Measurements from ENCODE around the gene LUC7L3.
A peak's percentile ranks its signal among the peaks of the same experiment; 100 is the strongest.

Gene LUC7L3

GRCh38 chr17:50770346-50770745, 50.9 kb downstream of the LUC7L3 start:
- DNase-seq (ENCODE audit: low read depth, low spot score): no peak

GRCh38 chr17:50771991-50772785, 52.8 kb downstream of the LUC7L3 start:
- DNase-seq (ENCODE audit: low read depth, low spot score): peak; percentile 54
- H3K4me3 ChIP-seq (ENCODE audit: low read length): no peak overlapping the region

More at GRCh38 chr17:50770346-50770745, 50.9 kb downstream of the LUC7L3 start:
- no peak overlapping the region for H3K4me3 ChIP-seq (ENCODE audit: low read length)

- DNase-seq (ENCODE audit: low read depth, low spot score): no peak
- H3K4me3 ChIP-seq (ENCODE audit: low read length): no peak overlapping the region
Observed at GRCh38 chr17:50774225-50774803, 54.9 kb downstream of the LUC7L3 start.

- no peak overlapping the region for H3K4me3 ChIP-seq (ENCODE audit: low read length)
- DNase-seq (ENCODE audit: low read depth, low spot score): no peak
Observed at GRCh38 chr17:50775926-50776325, 56.5 kb downstream of the LUC7L3 start.

GRCh38 chr17:50778471-50778870, 59.1 kb downstream of the LUC7L3 start:
- no peak overlapping the region for H3K4me3 ChIP-seq (ENCODE audit: low read length)
- no peak for DNase-seq (ENCODE audit: low read depth, low spot score)

- DNase-seq (ENCODE audit: low read depth, low spot score): no peak
- no peak overlapping the region for H3K4me3 ChIP-seq (ENCODE audit: low read length)
Observed at GRCh38 chr17:50778988-50779387, 59.6 kb downstream of the LUC7L3 start.

GRCh38 chr17:50779747-50780353, 60.4 kb downstream of the LUC7L3 start:
- DNase-seq (ENCODE audit: low read depth, low spot score): peak; percentile 81
- H3K4me3 ChIP-seq (ENCODE audit: low read length): no peak overlapping the region

GRCh38 chr17:50781167-50781566, 61.8 kb downstream of the LUC7L3 start:
- H3K4me3 ChIP-seq (ENCODE audit: low read length): no peak overlapping the region
- no peak for DNase-seq (ENCODE audit: low read depth, low spot score)

GRCh38 chr17:50783193-50783660, 63.8 kb downstream of the LUC7L3 start:
- DNase-seq (ENCODE audit: low read depth, low spot score): peak; percentile 68
- H3K4me3 ChIP-seq (ENCODE audit: low read length): no peak overlapping the region

GRCh38 chr17:50783905-50784304, 64.5 kb downstream of the LUC7L3 start:
- no peak overlapping the region for H3K4me3 ChIP-seq (ENCODE audit: low read length)

GRCh38 chr17:50785126-50785525, 65.7 kb downstream of the LUC7L3 start:
- H3K4me3 ChIP-seq (ENCODE audit: low read length): no peak overlapping the region
- no peak for DNase-seq (ENCODE audit: low read depth, low spot score)

More at GRCh38 chr17:50783905-50784304, 64.5 kb downstream of the LUC7L3 start:
- no peak for DNase-seq (ENCODE audit: low read depth, low spot score)

GRCh38 chr17:50785946-50786570, 66.7 kb downstream of the LUC7L3 start:
- no peak overlapping the region for H3K4me3 ChIP-seq (ENCODE audit: low read length)
- DNase-seq (ENCODE audit: low read depth, low spot score): no peak

GRCh38 chr17:50787106-50787505, 67.7 kb downstream of the LUC7L3 start:
- DNase-seq (ENCODE audit: low read depth, low spot score): no peak
- no peak overlapping the region for H3K4me3 ChIP-seq (ENCODE audit: low read length)

- no peak overlapping the region for H3K4me3 ChIP-seq (ENCODE audit: low read length)
- DNase-seq (ENCODE audit: low read depth, low spot score): no peak
Observed at GRCh38 chr17:50790618-50791017, 71.2 kb downstream of the LUC7L3 start.

GRCh38 chr17:50792132-50792531, 72.7 kb downstream of the LUC7L3 start:
- no peak overlapping the region for H3K4me3 ChIP-seq (ENCODE audit: low read length)
- no peak for DNase-seq (ENCODE audit: low read depth, low spot score)

GRCh38 chr17:50793007-50793406, 73.6 kb downstream of the LUC7L3 start:
- H3K4me3 ChIP-seq (ENCODE audit: low read length): no peak overlapping the region
- DNase-seq (ENCODE audit: low read depth, low spot score): no peak

- DNase-seq (ENCODE audit: low read depth, low spot score): no peak
- no peak overlapping the region for H3K4me3 ChIP-seq (ENCODE audit: low read length)
Observed at GRCh38 chr17:50794361-50794760, 75.0 kb downstream of the LUC7L3 start.

- DNase-seq (ENCODE audit: low read depth, low spot score): no peak
- no peak overlapping the region for H3K4me3 ChIP-seq (ENCODE audit: low read length)
Observed at GRCh38 chr17:50797135-50797810, 77.9 kb downstream of the LUC7L3 start.
